Right ventricle myocardium inferior (tissue), 1 donor: ENCODE results near the gene HNRNPL. TPM values are rescaled to one million over a fixed set of nuclear protein-coding genes. Genes with fewer than 3 reads are reported as not detected.
"Not testable (repeated sequence)": the region's sequence is repeated elsewhere in the genome, so short reads cannot be mapped to it uniquely, and the experiment has no call there.

Source experiments
- ATAC-seq: fragments of 200-7000 bp; cut with Tn5 transposase; one replicate; pipeline ENCODE4 v1.9.1; 2020; ENCODE audit warnings: mild to moderate bottlenecking, moderate library complexity
- DNase-seq: peaks from one replicate; pipeline ENCODE4 v3.0.0; 2021; ENCODE audit errors: missing footprints
- intact Hi-C: fragments of 100-400 bp; cut with DNase I; formaldehyde crosslinking; loops from one replicate; pipeline ENCODE4 v1.11.0; 2022
- total RNA-seq: library from RNA; stranded (reverse); fragmentation: NEBNext Ultra II Directional; extraction: Animal tissue kit (Norgen Biotek cat#: 25700); gene quantifications from one replicate; pipeline ENCODE4 v1.2.1, GENCODE V29; 2021
- donor health status: DM: no; HTN: yes; CAD: no; lungs with severe emphysema.

HNRNPL gene
- total RNA-seq, 1 donor from 2014 or later = 184 TPM

GRCh38 chr19:38838208-38838985 lies 11.4 kb downstream of the HNRNPL start:
- intact Hi-C loops = no loop called here
- DNase-seq (no peak), ATAC-seq (no peak)

GRCh38 chr19:38837656-38838121 lies 12.1 kb downstream of the HNRNPL start:
- intact Hi-C loops = no loop called here
- DNase-seq (no peak), ATAC-seq (no peak)

GRCh38 chr19:38836983-38837626 lies 12.7 kb downstream of the HNRNPL start:
- DNase-seq = no peak
- intact Hi-C loops = no loop called here
- no peak for ATAC-seq

- intact Hi-C loops = no loop called here
- no peak for ATAC-seq
- no peak for DNase-seq
Observed at GRCh38 chr19:38836159-38836982, 13.4 kb downstream of the HNRNPL start.

- intact Hi-C loops = loop anchor here (5.0 kb wide), 1 partner anchor 102 kb away; no protein-coding TSS in a partner anchor
- no peak for DNase-seq
- ATAC-seq = no peak
Observed at GRCh38 chr19:38834590-38834989, 15.2 kb downstream of the HNRNPL start.

- intact Hi-C loops = loop anchor here (5.0 kb wide), 1 partner anchor 102 kb away; no protein-coding TSS in a partner anchor
- DNase-seq (no peak), ATAC-seq (no peak)
Observed at GRCh38 chr19:38834104-38834490, 15.7 kb downstream of the HNRNPL start.

GRCh38 chr19:38833092-38833425 lies 16.7 kb downstream of the HNRNPL start:
- intact Hi-C loops = loop anchor here (5.0 kb wide), 1 partner anchor 101 kb away; no protein-coding TSS in a partner anchor
- DNase-seq = no peak
- no peak for ATAC-seq

- ATAC-seq = peak; percentile 67
- intact Hi-C loops = loop anchor here (1.0 to 5.0 kb wide), 3 partner anchors 19 to 180 kb away; no protein-coding TSS in a partner anchor
- DNase-seq = peak; percentile 86
Observed at GRCh38 chr19:38831142-38831605, 18.6 kb downstream of the HNRNPL start.

GRCh38 chr19:38830039-38830733 lies 19.6 kb downstream of the HNRNPL start:
- no peak for ATAC-seq
- intact Hi-C loops = loop anchor here (2.0 to 5.0 kb wide), 2 partner anchors 98 to 179 kb away; no protein-coding TSS in a partner anchor
- no peak for DNase-seq

GRCh38 chr19:38829203-38829602 lies 20.6 kb downstream of the HNRNPL start:
- DNase-seq, ATAC-seq, intact Hi-C loops: not testable (repeated sequence)

- no peak for DNase-seq
- intact Hi-C loops = no loop called here
- ATAC-seq = no peak
Observed at GRCh38 chr19:38826856-38827551, 22.8 kb downstream of the HNRNPL start.

- DNase-seq, intact Hi-C loops, ATAC-seq: not testable (repeated sequence)
Observed at GRCh38 chr19:38825936-38826335, 23.9 kb downstream of the HNRNPL start.

GRCh38 chr19:38821230-38821825 lies 28.5 kb downstream of the HNRNPL start:
- DNase-seq, intact Hi-C loops, ATAC-seq: not testable (repeated sequence)

- intact Hi-C loops = no loop called here
- no peak for DNase-seq
Observed at GRCh38 chr19:38819231-38819920, 30.4 kb downstream of the HNRNPL start.

GRCh38 chr19:38817081-38817480 lies 32.7 kb downstream of the HNRNPL start:
- intact Hi-C loops = no loop called here
- no peak for ATAC-seq

More at GRCh38 chr19:38819231-38819920, 30.4 kb downstream of the HNRNPL start:
- peak; percentile 63 for ATAC-seq

GRCh38 chr19:38816131-38816750 lies 33.5 kb downstream of the HNRNPL start:
- intact Hi-C loops = no loop called here
- ATAC-seq (no peak), DNase-seq (no peak)

More at GRCh38 chr19:38817081-38817480, 32.7 kb downstream of the HNRNPL start:
- DNase-seq = no peak
